Heart right ventricle (tissue), 16 donors: ENCODE data around the gene IRGQ. TPM values are rescaled to one million over a fixed set of nuclear protein-coding genes. Genes with fewer than 3 reads are reported as not detected.

Experiments used
- ATAC-seq, 8 donors: fragments of 200-7000 bp; cut with Tn5 transposase; one replicate each; pipeline ENCODE4 v1.9.1; 2020; ENCODE audit warnings: mild to moderate bottlenecking in 8 of 8, moderate library complexity in 8 of 8, moderate number of reproducible peaks in 1 of 8
- DNase-seq, 2 donors: peaks; one replicate each; pipeline ENCODE4 v3.0.0-alpha.2; 2020
- H3K27ac ChIP-seq, 10 donors: fragments of 200-600 bp; sonication (generic) in 2 of 10; one replicate each; pipeline versions ENCODE4 v1.5.0 to v1.8.0; 2020 to 2022; ENCODE audit warnings: mild to moderate bottlenecking in 3 of 10
- H3K27me3 ChIP-seq, 7 donors: fragments of 200-600 bp; one replicate each; pipeline ENCODE4 v1.8.0; 2021 to 2022; ENCODE audit warnings: mild to moderate bottlenecking in 2 of 7
- H3K36me3 ChIP-seq, 9 donors: fragments of 200-600 bp; sonication (generic) in 1 of 9; one replicate each; pipeline versions ENCODE4 v1.5.0 to v1.8.0; 2020 to 2022; ENCODE audit warnings: mild to moderate bottlenecking in 2 of 9
- H3K4me1 ChIP-seq, 9 donors: fragments of 200-600 bp; sonication (generic) in 1 of 9; one replicate each; pipeline versions ENCODE4 v1.5.0 to v1.8.0; 2020 to 2022; ENCODE audit warnings: mild to moderate bottlenecking in 4 of 9
- H3K4me3 ChIP-seq, 10 donors: fragments of 200-600 bp; sonication (generic) in 2 of 10; one replicate each; pipeline versions ENCODE4 v1.5.0 to v1.8.0; 2020 to 2022; ENCODE audit warnings: mild to moderate bottlenecking in 7 of 10, moderate library complexity in 2 of 10
- H3K9me3 ChIP-seq, 11 donors: fragments of 200-600 bp in 10 of 11; sonication (generic) in 2 of 11; one replicate each; pipeline versions ENCODE4 v1.5.0 to v1.8.0; 2013 to 2022; ENCODE audit warnings: mild to moderate bottlenecking in 2 of 11, control low read depth in 1 of 11, moderate library complexity in 1 of 11
- WGBS, 2 donors: extraction: QIAGEN DNeasy Blood & Tissue Kit; methylation state at CpG; one replicate each; pipeline ENCODE4 v1.1.7; 2013; ENCODE audit warnings: inconsistent platforms in 1 of 2; 5-methylcytosine and 5-hydroxymethylcytosine counted together
- intact Hi-C, 10 donors: fragments of 100-400 bp; cut with DNase I; formaldehyde crosslinking; loops; one replicate each; pipeline versions ENCODE4 v1.11.1 to v1.14.2; 2022
- polyA plus RNA-seq, 2 donors: library from polyadenylated mRNA; stranded (reverse); fragments of 200-250 nt; gene quantifications; one replicate each; pipeline ENCODE4 v1.2.3, GENCODE V29; 2013
- total RNA-seq, 10 donors: library from RNA; stranded (reverse); fragmentation: NEBNext Ultra II Directional in 3 of 10; extraction: Animal tissue kit (Norgen Biotek cat#: 25700) in 3 of 10; gene quantifications; one replicate each; pipeline versions ENCODE4 v1.2.1 to v1.2.4, GENCODE V29; 2021 to 2023
- TF ChIP-seq, protein P1 (sequence below), 9 donors: fragments of 200-600 bp; sonication (generic) in 2 of 9; IDR thresholded peaks; one replicate each; pipeline versions ENCODE4 v1.5.0 to v1.8.0; 2021 to 2022; ENCODE audit warnings: antibody characterized with exemption in 9 of 9, mild to moderate bottlenecking in 5 of 9, moderate library complexity in 1 of 9
- donor health status: Arrhythmogenic right ventricular cardiomyopathy.
- donor health status: ischemic (EF 13 %, LVEDD 7.1; RV severe dilation, severe dysfunction).
- donor health status: healthy with polysubstance abuse.
- donor health status: DM: no; HTN: yes; CAD: no.
- donor health status: DM: no; HTN: no; CAD: no.
- donor health status: ischemic (EF 25% LVEDD 6.9; RV normal size, moderate dysfunction).
- donor health status: ischemic (EF 25% LVEDD 5.7; RV mildly dilated, moderate dysfunction).
- donor health status: healthy.
- donor health status: DM: yes; HTN: yes; CAD: no.
- donor health status: Ischemic cardiomyopathy.
- donor health status: ischemic (EF 35%, LVEDD 5.7; RV mildly dilated, moderate dysfunction).
- donor health status: nonischemic (EF 11% LVEDD 7.7; RV severe dilation, severe dysfunction).
- donor health status: DM: yes; HTN: yes; CAD: no.
- donor health status: PGD.
- donor health status: ischemic (EF 29% LVEDD 5.4; RV normal size, mild dysfunction).
- donor health status: nonischemic (EF 23%, LVEDD 6.1; RV moderate dilation, normal function).

The IRGQ gene
- total and polyA plus RNA-seq, 12 donors, result 5.6 to 34.2 (median 26.4) TPM

DNA sequence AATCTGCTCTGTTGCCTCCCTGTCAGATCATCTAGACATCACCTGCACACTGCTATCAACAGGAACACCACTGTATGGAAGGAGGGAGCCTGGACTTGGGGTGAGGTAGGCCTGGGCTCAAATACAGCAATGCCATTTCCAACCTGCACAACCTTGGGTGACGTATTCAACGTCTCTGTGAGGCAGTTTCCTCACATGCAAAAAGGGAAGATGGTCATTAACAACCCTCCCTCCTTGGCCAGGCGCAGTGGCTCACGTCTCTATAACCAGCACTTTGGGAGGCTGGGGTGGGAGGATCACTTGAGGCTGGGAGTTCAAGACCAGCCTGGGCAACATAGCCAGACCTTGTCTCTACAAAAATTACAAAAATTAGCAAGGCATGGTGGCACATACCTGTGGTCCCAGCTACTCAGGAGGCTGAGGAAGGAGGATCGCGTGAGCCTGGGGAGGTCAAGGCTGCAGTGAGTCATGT is 33.7 kb downstream of the IRGQ start:
- H3K4me3 ChIP-seq, result no peak overlapping the region
- ATAC-seq, result peak in 2 of 8 donors; percentile 14 to 28
- no peaks in the 10 kb centered on the region for H3K9me3 ChIP-seq
- H3K36me3 ChIP-seq, result peaks cover 0 to 52% (median 11%) of the 10 kb centered on the region in 9 donors
- DNase-seq, result no peak
- peak overlapping the region in 9 of 10 donors; percentile 28 to 91 (median 70) for H3K27ac ChIP-seq
- intact Hi-C loops, result no loop called here
- H3K27me3 ChIP-seq, result no peaks in the 10 kb centered on the region
- TF ChIP-seq, protein P1, sequence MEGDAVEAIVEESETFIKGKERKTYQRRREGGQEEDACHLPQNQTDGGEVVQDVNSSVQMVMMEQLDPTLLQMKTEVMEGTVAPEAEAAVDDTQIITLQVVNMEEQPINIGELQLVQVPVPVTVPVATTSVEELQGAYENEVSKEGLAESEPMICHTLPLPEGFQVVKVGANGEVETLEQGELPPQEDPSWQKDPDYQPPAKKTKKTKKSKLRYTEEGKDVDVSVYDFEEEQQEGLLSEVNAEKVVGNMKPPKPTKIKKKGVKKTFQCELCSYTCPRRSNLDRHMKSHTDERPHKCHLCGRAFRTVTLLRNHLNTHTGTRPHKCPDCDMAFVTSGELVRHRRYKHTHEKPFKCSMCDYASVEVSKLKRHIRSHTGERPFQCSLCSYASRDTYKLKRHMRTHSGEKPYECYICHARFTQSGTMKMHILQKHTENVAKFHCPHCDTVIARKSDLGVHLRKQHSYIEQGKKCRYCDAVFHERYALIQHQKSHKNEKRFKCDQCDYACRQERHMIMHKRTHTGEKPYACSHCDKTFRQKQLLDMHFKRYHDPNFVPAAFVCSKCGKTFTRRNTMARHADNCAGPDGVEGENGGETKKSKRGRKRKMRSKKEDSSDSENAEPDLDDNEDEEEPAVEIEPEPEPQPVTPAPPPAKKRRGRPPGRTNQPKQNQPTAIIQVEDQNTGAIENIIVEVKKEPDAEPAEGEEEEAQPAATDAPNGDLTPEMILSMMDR (IDR thresholded peaks at IDR 0.05), result no peak
- peaks cover 2 to 30% (median 15%) of the 10 kb centered on the region in 9 donors for H3K4me1 ChIP-seq
- 85 to 91% methylated on average over 6 of the region's 6 CpGs for WGBS, 2 donors

DNA sequence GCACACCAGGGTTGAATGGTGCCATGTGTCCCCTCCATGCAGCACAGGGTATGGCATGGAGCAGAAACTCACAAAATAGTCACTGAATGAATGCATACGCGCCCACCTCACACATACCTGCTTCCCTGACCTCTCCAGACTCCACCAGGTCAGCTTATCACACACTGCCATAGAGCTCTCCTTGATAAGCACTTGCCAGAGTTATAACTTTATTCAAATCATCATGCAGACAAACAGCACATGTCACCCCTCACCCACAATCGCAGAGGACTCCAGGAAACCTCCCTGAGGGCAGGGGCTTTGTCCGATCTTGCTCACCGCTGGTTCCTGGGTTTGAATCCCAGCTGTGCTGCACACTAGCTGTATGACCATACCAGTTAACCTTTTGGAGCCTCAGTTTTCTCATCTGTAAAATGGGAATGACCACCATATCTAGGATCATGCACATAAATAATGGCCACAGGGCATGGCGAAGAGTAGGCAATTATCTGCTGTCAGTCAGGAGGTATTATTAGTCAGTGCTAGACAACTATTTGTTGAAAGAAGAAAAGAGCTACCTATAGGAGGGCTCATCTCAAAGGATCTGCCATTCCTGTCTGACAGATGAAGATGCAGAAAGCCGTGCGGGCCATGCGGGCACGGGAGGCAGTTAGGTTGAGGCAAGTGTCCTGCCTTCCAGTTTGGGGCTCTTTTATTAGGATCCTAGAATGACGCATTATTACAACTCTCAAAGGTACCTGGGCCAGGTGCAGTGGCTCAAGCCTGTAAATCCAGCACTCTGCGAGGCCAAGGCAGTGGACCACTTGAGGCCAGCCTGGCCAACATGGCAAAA is 34.6 kb downstream of the IRGQ start:
- Histone ChIP-seq H3K9me3 (no peaks in the 10 kb centered on the region), H3K27me3 (no peaks in the 10 kb centered on the region), H3K27ac (peak overlapping the region in 4 of 10 donors; percentile 37 to 84 (median 65)), H3K36me3 (peaks cover 0 to 61% (median 11%) of the 10 kb centered on the region in 9 donors), H3K4me3 (no peak overlapping the region), H3K4me1 (peaks cover 2 to 30% (median 15%) of the 10 kb centered on the region in 9 donors)
- WGBS, 2 donors, result 93 to 94% methylated on average over 12 of the region's 12 CpGs
- intact Hi-C loops, result no loop called here
- DNase-seq (no peak), ATAC-seq (no peak)
- TF ChIP-seq, protein P1 (IDR thresholded peaks at IDR 0.05), result no peak

DNA sequence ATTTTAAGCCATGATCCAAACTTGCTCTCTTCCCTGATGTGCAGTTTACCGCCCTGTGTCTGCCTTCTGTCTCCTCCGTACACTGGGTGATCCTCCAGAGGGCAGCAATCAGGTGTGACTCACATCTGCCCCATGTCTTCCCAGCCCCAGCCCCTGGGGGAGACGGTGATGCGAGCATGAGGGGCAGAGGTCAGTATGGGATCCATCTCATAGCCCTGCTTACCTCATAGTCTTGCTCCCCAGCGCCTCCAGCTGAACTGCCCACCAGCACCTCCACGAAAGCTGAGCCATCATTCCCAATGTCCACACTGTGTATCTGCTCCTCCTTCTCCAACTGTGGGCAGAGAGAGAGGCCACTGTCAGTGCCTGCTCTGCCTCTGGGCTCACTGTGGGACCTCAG is 35.2 kb downstream of the IRGQ start:
- Histone ChIP-seq H3K27ac (no peak overlapping the region), H3K4me3 (no peak overlapping the region), H3K27me3 (no peaks in the 10 kb centered on the region), H3K9me3 (no peaks in the 10 kb centered on the region), H3K36me3 (peaks cover 0 to 67% (median 11%) of the 10 kb centered on the region in 9 donors), H3K4me1 (peaks cover 2 to 30% (median 15%) of the 10 kb centered on the region in 9 donors)
- DNase-seq, result no peak
- TF ChIP-seq, protein P1 (IDR thresholded peaks at IDR 0.05), result no peak
- intact Hi-C loops, result no loop called here
- ATAC-seq, result no peak
- 86 to 91% methylated on average over 6 of the region's 6 CpGs for whole genome bisulfite sequencing, 2 donors

DNA sequence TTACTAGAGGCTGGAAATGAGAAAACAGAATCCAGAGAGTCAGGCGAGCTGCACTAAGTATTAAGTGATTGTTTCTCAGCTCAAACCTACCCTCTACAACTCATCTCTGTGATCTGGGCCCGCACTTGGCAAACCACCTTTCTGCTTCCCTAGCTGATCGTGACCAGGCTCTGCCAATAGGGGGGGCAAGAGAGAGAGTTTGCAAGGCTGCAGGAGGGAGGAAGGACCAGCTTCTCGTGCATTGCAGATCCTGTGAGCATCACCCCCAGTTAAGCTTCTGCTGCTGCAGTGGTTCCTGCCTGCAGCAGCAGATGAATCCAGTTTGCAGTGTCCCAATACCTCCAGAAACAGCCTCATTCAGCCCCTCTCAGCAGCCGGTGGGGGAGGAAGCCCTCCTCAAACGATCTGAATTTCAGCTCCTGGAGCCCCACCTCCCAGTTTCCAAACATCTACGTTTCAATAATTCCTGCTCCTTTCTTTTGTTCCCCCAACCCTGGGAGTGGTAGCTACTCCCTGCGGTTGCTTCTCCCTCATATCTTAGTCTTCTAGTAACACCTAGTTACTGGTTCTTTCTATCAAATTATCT is 40.7 kb downstream of the IRGQ start:
- Histone ChIP-seq H3K27me3 (no peaks in the 10 kb centered on the region), H3K36me3 (peaks cover 4 to 94% (median 24%) of the 10 kb centered on the region in 9 donors), H3K4me1 (no peaks in the 10 kb centered on the region), H3K9me3 (no peaks in the 10 kb centered on the region), H3K27ac (no peak overlapping the region), H3K4me3 (no peak overlapping the region)
- intact Hi-C loops, result loop anchor here in 3 of 10 donors (10.0 kb wide), 3 partner anchors 90 to 230 kb away; partner anchors contain the start of gene KCNN4 (in 1 of the 3)
- TF ChIP-seq, protein P1 (IDR thresholded peaks at IDR 0.05), result peak in 8 of 9 donors; percentile 44 to 76 (median 62)
- WGBS, 2 donors, result 41 to 49% methylated on average over 8 of the region's 8 CpGs
- peak in 1 of 2 donors; percentile 69 for DNase-seq
- peak in 6 of 8 donors; percentile 38 to 62 (median 50) for ATAC-seq
